Occipital lobe (tissue), 2 donors: ENCODE results near the gene TTC28. TPM values are rescaled to one million over a fixed set of nuclear protein-coding genes. Genes with fewer than 3 reads are reported as not detected.
"Not testable (repeated sequence)": the region's sequence is repeated elsewhere in the genome, so short reads cannot be mapped to it uniquely, and the experiment has no call there.

ENCODE experiments used
- DNase-seq: peaks from one replicate; lab custom pipeline; 2025; lab: John Stamatoyannopoulos, UW
- total RNA-seq: library from RNA; depleted of rRNA; stranded (reverse); fragments of >200 nt; gene quantifications from one replicate; pipeline ENCODE4 v1.2.3, GENCODE V29; 2014

The TTC28 gene
- total RNA-seq, 1 donor from 2014 or later: 157 TPM

GRCh38 chr22:28191571-28191970, 488.1 kb downstream of the TTC28 start:
- not testable (repeated sequence) for DNase-seq

GRCh38 chr22:28188178-28188879, 491.3 kb downstream of the TTC28 start:
- no peak for DNase-seq

GRCh38 chr22:28187612-28188011, 492.0 kb downstream of the TTC28 start:
- no peak for DNase-seq

GRCh38 chr22:28186641-28187040, 493.0 kb downstream of the TTC28 start:
- DNase-seq: no peak

GRCh38 chr22:28185130-28185529, 494.5 kb downstream of the TTC28 start:
- DNase-seq: no peak

- DNase-seq: no peak
Observed at GRCh38 chr22:28183078-28183860, 496.4 kb downstream of the TTC28 start.

GRCh38 chr22:28180804-28181731, 498.6 kb downstream of the TTC28 start:
- no peak for DNase-seq

GRCh38 chr22:28179392-28179791, 500.2 kb downstream of the TTC28 start:
- no peak for DNase-seq

GRCh38 chr22:28175730-28176492, 503.7 kb downstream of the TTC28 start:
- no peak for DNase-seq

GRCh38 chr22:28174509-28174908, 505.1 kb downstream of the TTC28 start:
- DNase-seq: no peak

GRCh38 chr22:28172892-28173670, 506.6 kb downstream of the TTC28 start:
- DNase-seq: no peak

- no peak for DNase-seq
Observed at GRCh38 chr22:28171712-28172111, 507.9 kb downstream of the TTC28 start.

GRCh38 chr22:28171115-28171514, 508.5 kb downstream of the TTC28 start:
- no peak for DNase-seq

GRCh38 chr22:28169314-28169713, 510.3 kb downstream of the TTC28 start:
- DNase-seq: not testable (repeated sequence)

- no peak for DNase-seq
Observed at GRCh38 chr22:28155808-28156207, 523.8 kb downstream of the TTC28 start.

- no peak for DNase-seq
Observed at GRCh38 chr22:28154861-28155260, 524.8 kb downstream of the TTC28 start.

GRCh38 chr22:28151151-28151816, 528.4 kb downstream of the TTC28 start:
- no peak for DNase-seq

GRCh38 chr22:28148816-28149465, 530.7 kb downstream of the TTC28 start:
- no peak for DNase-seq

GRCh38 chr22:28147401-28147800, 532.2 kb downstream of the TTC28 start:
- DNase-seq: no peak
